ENCODE data around the gene GRHL3.

DNA sequence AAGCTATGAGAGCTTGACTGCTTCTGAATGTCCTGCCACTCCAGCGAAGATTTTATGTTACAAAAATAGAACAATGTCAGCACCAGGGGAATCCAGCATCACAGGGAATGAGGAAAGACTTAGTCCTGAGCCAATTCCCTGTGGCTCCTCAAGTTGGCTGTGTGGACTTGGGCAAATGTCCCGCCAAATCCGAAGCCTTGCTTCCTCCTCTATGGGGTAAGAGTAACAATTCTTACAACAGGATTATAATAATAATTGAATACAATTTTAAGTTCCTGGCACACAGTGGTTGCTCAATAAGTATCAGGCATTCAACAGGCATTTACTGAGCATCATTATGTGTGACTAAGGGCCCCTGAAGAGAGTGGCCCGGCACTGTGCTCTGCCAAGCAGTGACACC, 50.0 kb downstream of the GRHL3 start:
- TF ChIP-seq GATA2 (IDR thresholded peaks at IDR 0.05; ENCODE audit: low read depth, low read length) (no peak), GATA3 (IDR thresholded peaks at IDR 0.05; ENCODE audit: low read depth, low read length) (no peak)
